C4-2B (cell line): ENCODE data around the gene HPCAL1.

Experiments
- H3K27ac ChIP-seq: fragments of 450-650 bp; 2 replicates; pipeline ENCODE4 v1.5.1; 2017
- ZFX ChIP-seq: fragments of 450-650 bp; IDR thresholded peaks from 2 replicates; pipeline ENCODE4 v1.6.1; 2017
- TF ChIP-seq, protein P1 (sequence below): fragments of 450-650 bp; conservative IDR thresholded peaks from 2 replicates; pipeline ENCODE4 v1.5.1; 2017; ENCODE audit warnings: mild to moderate bottlenecking

Gene HPCAL1

DNA sequence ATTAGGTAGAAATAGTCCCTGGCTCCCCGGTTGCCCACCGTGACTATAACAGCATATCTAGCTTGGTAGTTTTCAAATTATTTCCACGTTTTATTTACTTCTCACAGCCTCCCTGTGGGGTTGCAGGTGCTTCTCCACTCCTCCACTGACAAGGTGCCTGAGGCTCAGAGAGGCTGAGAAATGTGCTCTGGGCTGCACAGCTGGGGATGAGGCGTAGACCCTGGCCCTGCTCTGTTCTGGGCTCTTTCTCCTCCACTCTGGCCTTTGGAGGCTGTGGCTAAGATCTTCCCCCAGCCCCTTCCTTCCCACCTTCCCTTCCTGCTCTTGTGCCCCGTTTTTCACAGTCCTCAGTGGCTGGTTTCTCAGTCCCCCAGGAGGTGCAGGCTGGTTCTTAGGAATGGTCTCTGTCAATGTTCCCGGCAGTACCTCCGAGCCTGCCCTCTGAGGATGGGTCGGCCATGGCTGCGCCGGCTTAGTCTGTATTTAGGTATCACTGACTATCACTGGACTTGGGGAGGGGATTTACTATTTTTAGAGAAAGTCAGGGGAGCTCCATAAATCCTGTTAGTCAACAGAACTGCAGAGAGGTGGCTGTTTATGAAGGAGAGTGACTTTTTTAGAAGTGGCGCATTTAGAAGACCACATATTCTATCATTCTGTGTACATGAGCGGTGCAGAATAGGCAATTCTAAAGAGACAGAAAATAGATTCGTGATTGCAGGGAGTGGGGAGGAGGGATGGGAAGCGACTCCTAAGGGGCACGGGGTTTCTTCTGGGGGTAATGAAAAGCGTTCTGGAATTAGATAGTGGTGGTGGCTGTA is 35.0 kb downstream of the HPCAL1 start:
- H3K27ac ChIP-seq = no peak overlapping the region
- TF ChIP-seq, protein P1, sequence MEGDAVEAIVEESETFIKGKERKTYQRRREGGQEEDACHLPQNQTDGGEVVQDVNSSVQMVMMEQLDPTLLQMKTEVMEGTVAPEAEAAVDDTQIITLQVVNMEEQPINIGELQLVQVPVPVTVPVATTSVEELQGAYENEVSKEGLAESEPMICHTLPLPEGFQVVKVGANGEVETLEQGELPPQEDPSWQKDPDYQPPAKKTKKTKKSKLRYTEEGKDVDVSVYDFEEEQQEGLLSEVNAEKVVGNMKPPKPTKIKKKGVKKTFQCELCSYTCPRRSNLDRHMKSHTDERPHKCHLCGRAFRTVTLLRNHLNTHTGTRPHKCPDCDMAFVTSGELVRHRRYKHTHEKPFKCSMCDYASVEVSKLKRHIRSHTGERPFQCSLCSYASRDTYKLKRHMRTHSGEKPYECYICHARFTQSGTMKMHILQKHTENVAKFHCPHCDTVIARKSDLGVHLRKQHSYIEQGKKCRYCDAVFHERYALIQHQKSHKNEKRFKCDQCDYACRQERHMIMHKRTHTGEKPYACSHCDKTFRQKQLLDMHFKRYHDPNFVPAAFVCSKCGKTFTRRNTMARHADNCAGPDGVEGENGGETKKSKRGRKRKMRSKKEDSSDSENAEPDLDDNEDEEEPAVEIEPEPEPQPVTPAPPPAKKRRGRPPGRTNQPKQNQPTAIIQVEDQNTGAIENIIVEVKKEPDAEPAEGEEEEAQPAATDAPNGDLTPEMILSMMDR = no peak
- TF ChIP-seq ZFX = no peak

DNA sequence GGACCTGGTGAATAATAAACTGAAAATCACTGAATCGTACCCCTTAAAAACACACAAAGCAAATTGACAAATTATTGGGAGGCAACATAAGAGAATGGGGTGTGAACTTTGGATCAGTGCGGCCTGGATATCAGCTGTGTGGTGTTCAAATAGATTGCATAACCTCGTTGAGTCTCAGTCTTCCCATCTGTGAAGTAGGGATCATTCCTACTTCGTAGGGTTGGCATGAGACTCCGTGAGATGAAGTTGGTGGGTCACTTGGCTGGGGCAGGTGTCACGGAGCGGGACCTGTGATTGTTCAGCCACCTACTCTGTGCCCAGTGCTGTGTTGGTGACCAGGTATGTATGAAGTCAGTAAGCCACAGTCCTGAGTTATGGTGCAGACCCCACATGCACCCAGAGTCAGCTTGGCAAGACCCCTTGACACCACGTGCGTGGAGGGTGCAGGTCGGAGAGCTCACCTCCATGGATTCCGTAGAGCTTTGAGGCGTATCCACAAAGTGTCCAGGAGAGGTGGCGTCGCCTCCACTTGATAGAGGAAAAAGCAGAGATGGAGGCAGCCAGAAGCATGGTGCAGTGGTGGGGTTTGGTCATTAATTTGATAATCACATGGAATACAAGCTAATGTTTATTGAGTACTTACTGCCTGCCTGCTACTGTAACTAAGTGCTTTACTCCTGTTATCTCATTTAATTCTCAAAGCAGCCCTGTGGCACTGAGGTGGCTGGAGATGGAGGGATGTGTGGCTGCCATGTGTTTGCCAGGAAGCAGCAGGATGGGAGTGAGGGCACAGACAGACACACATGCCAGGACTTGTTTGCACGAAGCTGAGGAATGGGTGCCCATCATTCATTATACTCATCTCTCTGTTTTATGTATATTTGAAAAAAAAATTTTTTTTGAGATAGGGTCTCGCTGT is 35.8 kb downstream of the HPCAL1 start:
- H3K27ac ChIP-seq = no peak overlapping the region
- TF ChIP-seq, protein P1 = no peak
- TF ChIP-seq ZFX = no peak

- TF ChIP-seq ZFX = no peak
- TF ChIP-seq, protein P1 = no peak
- H3K27ac ChIP-seq = no peak overlapping the region
These were observed 37.2 kb downstream of the HPCAL1 start for GRCh38 chr2:10339647-10340592.

GRCh38 chr2:10340593-10340975 is 37.9 kb downstream of the HPCAL1 start:
- TF ChIP-seq ZFX = no peak
- TF ChIP-seq, protein P1 = no peak
- H3K27ac ChIP-seq = no peak overlapping the region

- H3K27ac ChIP-seq = no peak overlapping the region
- TF ChIP-seq, protein P1 = no peak
- no peak for TF ChIP-seq ZFX
These were observed 38.5 kb downstream of the HPCAL1 start for GRCh38 chr2:10341193-10341592.

GRCh38 chr2:10342245-10342951 is 39.7 kb downstream of the HPCAL1 start:
- no peak overlapping the region for H3K27ac ChIP-seq
- no peak for TF ChIP-seq ZFX
- TF ChIP-seq, protein P1 = no peak
